NCI-H460 (cell line): ENCODE data around the gene ZNF503. TPM values are rescaled to one million over a fixed set of nuclear protein-coding genes. Genes with fewer than 3 reads are reported as not detected.

Source experiments
- DNase-seq: peaks from one replicate; pipeline ENCODE4 v3.0.0-alpha.2; 2016; ENCODE audit warnings: low read depth; ENCODE audit errors: extremely low read depth
- total RNA-seq: library from RNA; depleted of rRNA; stranded (reverse); fragments of >200 nt; shearing (Covaris generic); gene quantifications from 2 replicates; pipeline ENCODE4 v1.2.3, GENCODE V29; 2014

ZNF503 gene
- total RNA-seq, 1 experiment from 2014 or later, result 7.5 TPM

GRCh38 chr10:75407713-75408508 is 6.3 kb upstream of the ZNF503 start:
- DNase-seq, result no peak

- DNase-seq, result no peak
Observed at GRCh38 chr10:75407224-75407712, 5.7 kb upstream of the ZNF503 start.

GRCh38 chr10:75406462-75407223 is 5.1 kb upstream of the ZNF503 start:
- no peak for DNase-seq

GRCh38 chr10:75405598-75406461 is 4.3 kb upstream of the ZNF503 start:
- DNase-seq, result no peak

- no peak for DNase-seq
Observed at GRCh38 chr10:75404815-75405597, 3.4 kb upstream of the ZNF503 start.

GRCh38 chr10:75403939-75404814 is 2.6 kb upstream of the ZNF503 start:
- no peak for DNase-seq

GRCh38 chr10:75403144-75403938 is 1.8 kb upstream of the ZNF503 start:
- no peak for DNase-seq

- no peak for DNase-seq
Observed at GRCh38 chr10:75402486-75403143, 1.1 kb upstream of the ZNF503 start.

- DNase-seq, result no peak
Observed at GRCh38 chr10:75400771-75401568, 594 bp downstream of the ZNF503 start.

- DNase-seq, result no peak
Observed at GRCh38 chr10:75400163-75400770, 1.3 kb downstream of the ZNF503 start.

- DNase-seq, result peak; percentile 84
Observed at GRCh38 chr10:75399461-75400162, 2.0 kb downstream of the ZNF503 start.

- no peak for DNase-seq
Observed at GRCh38 chr10:75398692-75399460, 2.7 kb downstream of the ZNF503 start.

- DNase-seq, result no peak
Observed at GRCh38 chr10:75398200-75398691, 3.3 kb downstream of the ZNF503 start.

GRCh38 chr10:75397496-75398199 is 3.9 kb downstream of the ZNF503 start:
- no peak for DNase-seq
